ES-I3 (cell line): Measurements from ENCODE around the gene SOX3.

ENCODE experiments used
- H3K36me3 ChIP-seq: 2 replicates; pipeline ENCODE4 v1.6.1; 2013; ENCODE audit warnings: mild to moderate bottlenecking, low read length, control low read depth, moderate library complexity; ENCODE audit not compliant: insufficient read depth
- H3K4me1 ChIP-seq: 2 replicates; pipeline ENCODE4 v1.6.1; 2013; ENCODE audit warnings: mild to moderate bottlenecking, control low read depth, low read length; ENCODE audit not compliant: insufficient read depth
- H3K9ac ChIP-seq: 2 replicates; pipeline ENCODE4 v1.6.1; 2013; ENCODE audit warnings: low read depth, mild to moderate bottlenecking, low read length, moderate library complexity
- H3K9me3 ChIP-seq: 2 replicates; pipeline ENCODE4 v1.6.1; 2013; ENCODE audit warnings: mild to moderate bottlenecking, low read length, moderate library complexity; ENCODE audit not compliant: control insufficient read depth, insufficient read depth

SOX3 gene

DNA sequence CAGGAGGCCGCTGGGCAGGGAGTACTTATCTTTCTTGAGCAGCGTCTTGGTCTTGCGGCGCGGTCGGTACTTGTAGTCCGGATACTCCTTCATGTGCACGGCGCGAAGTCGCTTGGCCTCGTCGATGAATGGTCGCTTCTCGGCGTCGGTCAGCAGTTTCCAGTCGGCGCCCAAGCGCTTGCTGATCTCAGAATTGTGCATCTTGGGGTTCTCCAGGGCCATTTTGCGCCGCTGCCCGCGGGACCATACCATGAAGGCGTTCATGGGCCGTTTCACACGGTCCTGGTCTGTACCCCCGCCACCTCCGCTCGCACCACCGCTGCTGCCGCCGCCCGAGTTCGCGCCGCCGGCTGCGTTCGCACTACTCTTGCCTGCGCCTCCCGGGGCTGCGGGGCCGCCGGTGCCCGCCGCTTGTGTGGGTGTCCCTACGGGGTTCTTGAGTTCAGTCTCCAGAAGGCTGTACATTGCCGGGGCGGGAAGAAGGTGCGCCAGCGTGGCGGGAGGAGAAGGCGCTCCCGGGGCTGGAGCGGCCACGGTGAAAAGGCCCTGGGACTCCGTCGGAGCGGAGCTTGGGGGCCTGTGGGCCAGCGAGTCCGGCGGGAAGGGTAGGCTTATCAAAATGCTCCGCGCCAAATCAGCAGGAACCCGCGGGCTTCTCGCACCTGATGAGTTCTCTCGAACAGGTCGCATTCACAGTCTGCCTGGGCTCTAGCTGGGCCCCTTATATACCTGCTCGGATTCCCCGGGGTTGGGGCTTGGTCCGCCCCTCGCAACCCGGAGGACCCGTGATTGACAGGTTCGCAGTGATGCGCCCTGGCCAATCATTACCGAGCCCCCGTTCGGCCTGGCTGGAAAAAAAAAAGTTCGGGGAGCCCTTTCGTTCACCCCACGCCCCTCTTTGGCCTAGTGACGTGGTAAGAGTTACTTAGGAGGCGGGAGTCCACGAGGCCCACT lies at the start of gene SOX3:
SOX3 (minus strand) TSS at position 699 of the 954 bp plus-strand sequence; CDS start at position 690, 9 bp downstream.
- H3K36me3 ChIP-seq, result no peaks in the 10 kb centered on the region
- peak within 1 kb of the TSS; percentile 60 for H3K9ac ChIP-seq
- H3K9me3 ChIP-seq, result no peaks in the 10 kb centered on the region
- H3K4me1 ChIP-seq, result peaks cover 12% of the 10 kb centered on the region

DNA sequence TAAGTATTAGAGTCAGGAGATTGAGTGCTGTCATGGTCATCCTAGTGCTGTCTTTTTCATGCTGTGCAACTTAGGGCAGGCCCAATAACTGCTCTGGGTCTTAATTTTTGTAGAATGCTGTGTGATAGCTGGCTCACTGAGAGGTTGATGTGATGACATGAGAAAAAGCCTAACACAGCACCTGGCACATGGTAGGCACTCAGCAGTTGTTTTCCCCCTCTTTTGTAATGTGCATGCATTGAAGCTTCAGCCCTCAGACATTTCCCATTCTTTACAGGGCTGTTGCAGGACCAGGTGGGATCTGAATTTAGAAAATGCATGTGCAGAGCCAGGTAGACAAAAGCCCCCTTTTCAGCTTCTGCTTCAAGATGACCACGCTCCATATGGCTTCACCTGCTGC lies 44.1 kb upstream of the SOX3 start:
- no peaks in the 10 kb centered on the region for H3K9me3 ChIP-seq
- no peaks in the 10 kb centered on the region for H3K4me1 ChIP-seq
- no peaks in the 10 kb centered on the region for H3K36me3 ChIP-seq
- no peak overlapping the region for H3K9ac ChIP-seq

DNA sequence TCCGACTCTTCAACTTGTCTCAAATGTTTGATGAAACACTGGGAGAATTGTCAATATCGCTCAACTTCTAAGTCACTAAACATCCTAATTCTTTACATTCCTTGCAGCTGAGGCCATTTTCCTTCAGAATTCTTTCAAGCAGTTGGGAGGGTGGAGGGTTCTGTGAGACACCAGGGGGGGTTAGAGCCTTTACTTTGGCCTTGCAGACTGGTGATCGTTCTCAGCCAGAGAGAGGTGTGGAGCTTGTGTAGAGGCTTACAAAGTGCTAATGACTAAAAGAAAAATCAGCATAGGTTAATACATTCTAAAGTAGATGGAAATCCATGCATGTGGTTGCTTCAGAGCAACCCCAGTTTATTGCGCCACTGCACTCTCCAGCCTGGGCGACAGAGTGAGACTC lies 21.3 kb upstream of the SOX3 start:
- Histone ChIP-seq H3K4me1 (peaks cover 31% of the 10 kb centered on the region), H3K9ac (no peak overlapping the region), H3K36me3 (no peaks in the 10 kb centered on the region), H3K9me3 (no peaks in the 10 kb centered on the region)

DNA sequence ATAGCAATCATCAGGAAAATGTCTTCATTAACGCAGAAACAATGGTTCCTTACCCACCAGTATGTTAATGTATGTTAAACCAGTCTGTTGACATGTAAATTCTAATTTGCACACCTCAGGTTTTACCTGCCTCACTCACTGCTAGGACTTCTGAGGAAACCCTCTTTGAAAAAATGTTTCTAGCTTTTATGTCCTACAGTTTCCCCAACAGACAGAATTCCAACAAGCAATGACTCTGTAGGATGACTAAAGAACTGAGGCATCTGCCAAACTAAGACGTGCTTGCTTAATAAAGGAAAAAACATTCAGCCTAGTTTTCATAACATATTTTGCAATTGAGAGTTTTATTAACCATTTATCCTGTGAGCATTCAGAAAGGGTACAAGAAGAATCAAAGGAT lies 20.6 kb upstream of the SOX3 start:
- Histone ChIP-seq H3K9ac (no peak overlapping the region), H3K36me3 (no peaks in the 10 kb centered on the region), H3K4me1 (peaks cover 31% of the 10 kb centered on the region)

DNA sequence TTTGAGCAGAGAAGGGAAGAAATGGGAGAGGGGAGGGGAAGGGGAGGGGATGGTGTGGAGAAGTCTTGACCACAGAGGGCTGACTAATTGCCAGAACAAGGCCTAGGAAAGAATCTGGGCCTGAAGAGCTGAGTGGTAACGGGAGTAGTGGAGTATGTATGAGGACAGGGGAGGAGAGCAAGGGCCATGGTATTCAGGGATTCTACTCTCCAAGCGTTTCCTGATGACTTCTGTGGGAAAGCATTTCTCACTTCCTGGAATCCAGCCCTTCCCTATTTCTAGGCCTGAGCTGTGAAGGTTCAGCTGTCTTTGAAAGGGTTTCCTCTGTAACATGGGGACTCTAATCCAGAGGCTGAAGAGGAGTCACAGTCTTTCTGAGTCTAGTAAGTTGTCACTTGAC lies 19.7 kb upstream of the SOX3 start:
- H3K36me3 ChIP-seq, result no peaks in the 10 kb centered on the region
- H3K4me1 ChIP-seq, result peaks cover 31% of the 10 kb centered on the region
- no peaks in the 10 kb centered on the region for H3K9me3 ChIP-seq
- H3K9ac ChIP-seq, result no peak overlapping the region

More for the DNA sequence above, 20.6 kb upstream of the SOX3 start:
- no peaks in the 10 kb centered on the region for H3K9me3 ChIP-seq

DNA sequence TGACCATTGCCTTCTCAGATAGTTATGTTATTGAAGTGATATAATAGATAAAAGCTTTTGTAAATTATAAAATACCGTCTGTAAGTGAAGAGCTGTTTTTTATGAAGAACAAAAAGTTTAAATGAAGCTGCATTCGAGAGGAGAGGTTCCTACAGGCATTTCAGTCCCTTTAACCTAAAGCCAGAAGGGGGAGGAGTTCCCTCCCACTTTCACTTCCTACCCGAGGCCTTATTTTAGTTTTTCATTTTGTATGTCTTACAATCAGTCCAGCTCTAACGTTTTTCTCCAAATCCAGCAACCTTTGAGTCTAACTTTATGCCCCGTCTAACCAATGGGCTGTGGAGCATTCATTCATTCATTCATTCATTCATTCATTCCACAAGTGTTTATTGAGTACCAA lies 16.5 kb upstream of the SOX3 start:
- Histone ChIP-seq H3K9ac (no peak overlapping the region), H3K4me1 (peaks cover 19% of the 10 kb centered on the region), H3K36me3 (no peaks in the 10 kb centered on the region), H3K9me3 (no peaks in the 10 kb centered on the region)

DNA sequence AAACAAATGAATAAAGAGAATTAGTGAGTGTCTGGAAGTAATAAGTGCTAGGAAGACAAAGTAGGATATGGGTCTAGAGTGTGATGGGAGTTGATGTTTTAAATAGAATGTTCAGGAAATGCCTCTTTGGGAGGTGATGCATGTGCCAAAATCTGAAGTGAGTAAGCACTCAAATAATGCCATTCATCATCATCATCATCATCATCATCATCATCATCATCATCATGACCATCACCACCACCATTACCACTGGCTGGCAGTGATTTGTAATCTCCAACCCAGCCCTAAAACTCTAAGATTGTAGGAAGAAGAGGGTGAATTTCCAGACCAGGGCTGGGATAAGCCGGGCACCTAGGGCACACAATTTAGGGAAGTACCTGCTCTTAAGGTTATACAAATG lies 9.7 kb upstream of the SOX3 start:
- Histone ChIP-seq H3K9ac (no peak overlapping the region), H3K4me1 (no peaks in the 10 kb centered on the region), H3K9me3 (no peaks in the 10 kb centered on the region), H3K36me3 (no peaks in the 10 kb centered on the region)

DNA sequence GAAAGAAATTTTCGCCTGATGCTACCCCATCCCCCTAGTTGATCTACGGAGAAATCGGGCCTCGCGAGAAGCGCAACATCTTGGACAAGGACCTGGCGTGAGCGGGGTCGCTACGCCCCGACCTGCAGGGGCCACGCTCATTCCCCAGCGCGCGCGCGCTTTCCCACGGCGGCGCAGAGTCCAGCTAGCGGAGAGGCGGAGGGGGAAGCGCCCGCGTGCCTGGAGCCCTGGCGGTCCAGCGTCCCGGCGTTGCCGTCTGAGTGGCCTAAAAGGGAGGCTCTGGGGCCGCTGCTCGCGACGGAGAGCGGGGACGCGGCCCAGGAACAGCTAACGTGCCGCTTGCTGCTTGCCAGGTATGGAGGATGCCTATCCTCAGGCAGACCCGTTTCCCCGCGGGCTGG lies 6.0 kb upstream of the SOX3 start:
- H3K4me1 ChIP-seq, result no peaks in the 10 kb centered on the region; the same call in 1 of the 2 replicates
- no peaks in the 10 kb centered on the region for H3K36me3 ChIP-seq
- H3K9me3 ChIP-seq, result no peaks in the 10 kb centered on the region
- peak overlapping the region; percentile 39 for H3K9ac ChIP-seq

DNA sequence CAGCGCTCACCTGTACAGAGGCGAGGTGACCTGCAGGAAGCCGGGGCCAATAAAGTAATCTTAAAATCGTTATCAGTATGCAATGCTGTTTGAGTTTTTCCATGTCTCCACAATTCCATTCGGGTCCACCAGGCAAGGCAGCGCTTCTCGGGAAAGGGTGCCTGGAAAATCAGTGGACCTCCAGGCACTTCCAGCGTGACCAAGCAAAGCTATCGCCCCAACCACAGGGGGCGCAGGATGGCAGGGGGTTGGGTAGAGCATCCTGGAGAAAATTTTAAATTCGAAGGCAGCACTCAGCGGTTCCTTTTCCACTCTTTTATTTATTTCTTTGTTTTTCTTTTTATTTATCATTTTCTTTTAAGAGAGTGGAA lies 5.4 kb upstream of the SOX3 start:
- Histone ChIP-seq H3K9me3 (no peaks in the 10 kb centered on the region), H3K36me3 (no peaks in the 10 kb centered on the region), H3K9ac (peak overlapping the region; percentile 39; the same call in 1 of the 2 replicates), H3K4me1 (no peaks in the 10 kb centered on the region; the same call in 1 of the 2 replicates)

DNA sequence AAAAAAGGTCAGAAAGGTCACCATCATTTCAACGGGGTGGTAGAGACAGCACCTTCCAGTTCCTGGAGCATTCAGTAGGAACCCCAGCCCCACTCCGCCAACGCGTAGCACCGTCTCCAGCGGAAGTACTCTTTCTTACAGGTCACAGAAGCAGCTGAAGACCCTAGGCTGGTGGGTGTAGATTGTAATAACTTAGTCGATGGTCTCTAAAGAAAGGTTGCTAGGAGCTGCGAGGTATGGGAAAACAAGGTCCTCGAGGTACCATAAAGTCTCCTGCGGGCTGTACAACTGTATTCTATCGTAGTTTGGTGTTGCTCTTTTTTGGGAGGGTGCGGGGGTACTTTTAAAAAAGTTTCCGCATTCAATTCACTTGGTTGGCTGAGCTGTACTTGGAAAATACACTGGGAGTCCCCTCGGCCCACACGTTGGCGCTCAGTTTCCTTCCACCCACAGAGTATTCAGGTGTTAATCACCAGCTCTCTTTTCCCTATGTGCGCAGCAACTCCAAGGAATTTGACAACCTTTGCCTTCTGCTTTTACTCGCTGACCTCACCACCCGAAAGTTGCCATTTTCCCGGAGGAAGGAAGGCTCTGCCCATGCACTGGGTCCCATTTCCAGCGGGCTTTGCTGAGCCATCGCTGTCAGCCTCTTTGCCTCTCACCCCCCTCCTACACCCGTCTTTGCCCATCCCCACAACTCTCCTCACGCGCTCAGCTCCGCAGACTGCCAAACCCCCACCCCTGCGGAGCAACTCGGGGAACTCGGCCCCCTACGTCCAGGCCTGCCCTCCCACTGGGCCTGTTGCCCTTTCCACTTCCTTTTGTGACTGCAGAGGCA lies 4.8 kb upstream of the SOX3 start:
- peak overlapping the region; percentile 39; the same call in 1 of the 2 replicates for H3K9ac ChIP-seq
- H3K4me1 ChIP-seq, result no peaks in the 10 kb centered on the region; the same call in 1 of the 2 replicates
- no peaks in the 10 kb centered on the region for H3K36me3 ChIP-seq
- no peaks in the 10 kb centered on the region for H3K9me3 ChIP-seq

DNA sequence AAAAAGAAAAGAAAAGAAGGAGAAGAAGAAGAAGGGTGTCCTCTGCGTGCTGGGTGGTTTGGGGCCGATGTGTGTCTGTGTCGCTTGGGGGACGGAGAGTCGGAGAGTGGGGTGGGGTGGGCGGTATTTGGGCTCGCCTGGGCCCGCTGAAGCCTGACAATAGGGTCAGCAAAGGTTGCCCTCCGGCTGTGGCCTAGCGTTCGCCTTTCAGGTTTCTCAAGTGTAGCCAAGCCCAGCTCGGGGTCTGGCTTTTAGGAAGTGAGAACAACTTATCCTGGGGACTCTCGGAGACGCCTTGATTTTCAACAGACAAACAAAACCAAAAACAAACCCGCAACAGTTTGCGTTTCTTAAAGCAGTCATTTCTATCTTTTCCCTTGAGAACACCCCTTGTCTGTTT lies 4.1 kb upstream of the SOX3 start:
- H3K9me3 ChIP-seq, result no peaks in the 10 kb centered on the region
- H3K9ac ChIP-seq, result no peak overlapping the region; the same call in 1 of the 2 replicates
- H3K4me1 ChIP-seq, result no peaks in the 10 kb centered on the region; the same call in 1 of the 2 replicates
- H3K36me3 ChIP-seq, result no peaks in the 10 kb centered on the region

DNA sequence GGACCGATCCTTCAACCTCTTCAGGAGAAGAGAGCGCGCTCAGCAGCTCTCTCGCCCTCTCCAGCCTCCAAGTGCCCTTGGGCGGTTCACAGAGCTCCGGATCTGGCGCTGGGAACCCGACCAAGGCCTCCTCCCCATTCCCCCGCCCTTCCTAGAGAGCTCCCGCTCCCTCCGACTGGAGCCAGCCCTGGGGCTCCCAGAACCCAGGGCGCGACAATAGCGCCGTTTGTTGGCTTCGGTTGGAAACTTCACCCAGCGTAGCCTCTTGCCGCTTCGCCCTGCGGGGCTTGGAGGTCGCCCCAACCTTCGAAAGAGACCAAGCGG lies 3.1 kb upstream of the SOX3 start:
- Histone ChIP-seq H3K9ac (peak overlapping the region; percentile 60), H3K4me1 (no peaks in the 10 kb centered on the region; the same call in 1 of the 2 replicates), H3K9me3 (no peaks in the 10 kb centered on the region), H3K36me3 (no peaks in the 10 kb centered on the region)

DNA sequence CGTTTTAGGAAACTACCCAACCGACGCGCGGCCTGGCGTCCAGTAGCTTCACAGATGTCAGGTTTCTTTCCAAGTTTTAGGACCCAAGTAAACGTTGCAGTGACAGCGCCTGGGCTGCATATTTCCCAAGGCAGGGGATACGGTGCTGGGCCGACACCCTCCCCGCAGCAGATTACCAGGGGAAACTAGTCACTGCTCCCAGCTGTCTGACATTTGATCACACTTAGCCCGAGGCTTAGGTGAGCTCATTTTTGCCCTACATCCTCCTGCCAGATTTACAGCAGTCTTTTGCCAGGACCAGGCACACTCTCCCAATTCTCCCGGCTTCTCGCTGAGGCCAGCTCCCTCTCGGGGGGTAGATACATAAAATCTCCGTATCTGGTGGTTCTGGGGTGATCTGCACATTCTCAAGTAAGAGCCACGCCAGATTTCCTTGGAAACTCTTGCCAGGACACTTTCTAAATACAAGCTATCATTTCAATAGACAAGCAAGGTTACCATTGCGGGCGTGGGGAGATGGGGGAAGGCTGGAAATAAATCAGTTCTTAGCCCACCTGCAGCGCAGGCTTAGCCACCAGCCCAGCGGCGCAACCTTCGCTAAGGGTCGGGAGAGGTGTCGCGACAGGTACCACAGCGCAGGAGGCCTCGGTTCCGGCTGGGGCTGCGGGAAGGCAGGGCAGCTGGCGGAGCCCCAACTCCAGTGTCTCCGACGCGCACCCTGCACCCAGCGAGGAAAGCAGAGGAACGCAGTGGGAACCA lies 2.5 kb upstream of the SOX3 start:
- H3K9ac ChIP-seq, result peak overlapping the region; percentile 60
- H3K9me3 ChIP-seq, result no peaks in the 10 kb centered on the region
- no peaks in the 10 kb centered on the region; the same call in 1 of the 2 replicates for H3K4me1 ChIP-seq
- no peaks in the 10 kb centered on the region for H3K36me3 ChIP-seq
